Femur (tissue), 1 donor: ENCODE results near the gene U2AF1.
"Not testable (repeated sequence)": the region's sequence is repeated elsewhere in the genome, so short reads cannot be mapped to it uniquely, and the experiment has no call there.

ENCODE experiments used
- DNase-seq: peaks from one replicate; pipeline ENCODE4 v3.0.0-alpha.2; 2017

Gene U2AF1

DNA sequence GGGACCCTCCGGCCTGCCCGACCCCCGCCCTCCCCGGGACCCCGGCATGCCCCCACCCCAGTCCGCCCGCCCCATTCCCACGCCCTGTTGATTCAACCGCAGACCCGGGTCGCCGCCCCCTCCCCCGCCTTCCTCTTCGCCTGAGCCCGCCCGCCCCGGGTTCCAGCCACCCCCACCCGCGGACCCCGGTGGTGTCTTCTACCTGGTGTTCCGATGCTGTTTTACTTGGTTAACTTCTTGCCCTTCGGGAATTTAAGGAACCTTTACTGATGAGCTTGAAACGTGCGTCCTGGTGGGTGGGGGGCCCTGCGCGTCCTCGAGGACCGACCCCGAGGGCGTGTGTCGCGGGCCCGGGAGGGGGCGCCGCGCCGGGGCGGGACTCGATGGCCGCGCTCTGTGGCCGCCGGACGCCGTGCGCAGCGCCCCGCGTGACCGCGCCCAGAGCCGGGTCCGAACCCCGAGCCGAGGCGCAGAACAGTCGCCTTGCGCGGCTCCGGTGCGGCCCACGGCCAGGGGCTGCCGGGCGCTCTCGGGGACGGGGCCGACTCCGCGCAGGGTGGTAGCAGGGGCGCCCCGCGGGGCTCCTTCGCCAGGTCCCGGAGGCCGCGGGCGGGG is 31.2 kb downstream of the U2AF1 start:
- DNase-seq: not testable (repeated sequence)

GRCh38 chr21:43075170-43076022 is 32.0 kb downstream of the U2AF1 start, which contains the start of gene CBS:
CBS (minus strand) TSS chr21:43075835; CDS start chr21:43072193, 3,642 bp downstream.
- DNase-seq: not testable (repeated sequence)

DNA sequence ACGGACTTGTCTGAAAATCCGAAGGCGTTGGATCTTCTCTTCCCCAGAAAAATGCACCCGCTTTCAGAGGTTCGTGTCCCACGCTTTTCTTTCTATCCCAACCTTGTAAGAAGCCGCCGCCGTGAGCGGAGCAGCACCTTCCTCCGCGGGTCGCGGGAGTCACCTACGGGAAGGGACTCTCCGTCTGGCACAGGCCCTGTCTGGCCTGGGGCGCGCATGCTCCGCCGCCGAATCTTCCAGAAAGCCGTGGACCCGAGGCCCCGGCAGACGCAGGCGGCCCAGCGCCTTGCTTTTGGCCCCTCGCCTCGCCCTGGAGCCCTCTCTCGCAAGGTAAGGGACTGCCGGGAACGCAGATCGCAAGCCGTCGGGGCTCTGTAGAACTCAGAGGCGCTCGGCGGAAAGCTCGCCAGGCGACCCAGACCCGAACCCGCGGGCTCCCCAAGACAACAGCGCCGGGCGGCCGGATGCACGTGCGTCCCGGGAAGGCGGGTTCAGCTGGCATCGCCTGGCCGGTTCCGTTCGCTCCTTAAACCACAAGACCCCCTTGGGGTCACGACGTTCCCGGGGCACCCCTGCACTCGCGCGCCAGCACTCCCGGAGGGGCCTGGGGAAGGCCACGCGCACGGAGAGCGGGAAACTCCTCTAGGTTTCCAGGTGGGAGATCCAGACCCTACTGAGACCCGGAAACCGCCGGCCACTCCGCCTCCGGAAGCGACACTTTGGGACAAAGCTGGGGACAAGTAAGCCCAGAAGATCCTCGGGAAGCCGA is 32.8 kb downstream of the U2AF1 start:
- DNase-seq: not testable (repeated sequence)

- not testable (repeated sequence) for DNase-seq
Observed at GRCh38 chr21:43072742-43073141, 34.6 kb downstream of the U2AF1 start.

DNA sequence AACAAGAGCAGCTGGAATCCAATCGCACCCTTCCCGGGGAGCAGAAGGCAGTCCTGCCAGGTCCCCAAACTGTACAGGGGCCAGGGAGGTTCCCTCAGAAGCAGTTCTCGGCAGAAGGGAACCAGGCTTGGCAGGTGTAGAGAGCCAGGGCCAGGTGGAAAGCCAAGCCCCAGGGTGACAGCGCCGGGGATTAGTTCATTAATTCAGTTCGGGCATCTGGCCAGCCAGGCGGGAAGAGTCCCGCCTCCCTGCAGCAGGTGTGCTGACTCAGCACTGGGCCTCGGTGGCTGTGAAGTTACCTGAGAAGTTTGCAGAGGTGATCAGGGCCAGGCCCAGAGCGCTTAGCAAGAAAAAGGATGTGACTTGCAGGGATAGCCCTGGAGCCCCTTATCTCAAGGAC is 37.7 kb downstream of the U2AF1 start:
- not testable (repeated sequence) for DNase-seq

DNA sequence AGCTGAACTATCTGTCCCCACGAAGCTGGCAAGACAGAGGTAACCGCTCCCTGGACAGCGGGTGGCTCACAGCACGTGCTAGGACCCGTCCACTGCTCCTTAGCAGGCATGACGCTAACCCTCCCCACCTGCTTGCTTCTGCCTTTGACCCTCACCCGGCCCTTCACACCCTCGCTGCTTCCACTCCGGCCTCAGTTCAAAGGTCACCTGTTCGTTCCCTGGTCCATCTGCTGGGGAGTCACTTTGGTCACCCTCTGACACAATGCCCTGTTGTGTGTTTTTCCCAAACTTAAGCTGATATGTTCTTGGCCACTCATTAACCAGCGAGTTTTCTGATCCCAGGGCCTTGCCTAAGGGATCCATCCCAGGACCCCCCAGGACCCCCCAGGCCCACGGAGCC is 39.3 kb downstream of the U2AF1 start:
- DNase-seq: not testable (repeated sequence)

- not testable (repeated sequence) for DNase-seq
Observed at GRCh38 chr21:43066690-43067089, 40.7 kb downstream of the U2AF1 start.

- DNase-seq: not testable (repeated sequence)
Observed at GRCh38 chr21:43065991-43066390, 41.4 kb downstream of the U2AF1 start.

DNA sequence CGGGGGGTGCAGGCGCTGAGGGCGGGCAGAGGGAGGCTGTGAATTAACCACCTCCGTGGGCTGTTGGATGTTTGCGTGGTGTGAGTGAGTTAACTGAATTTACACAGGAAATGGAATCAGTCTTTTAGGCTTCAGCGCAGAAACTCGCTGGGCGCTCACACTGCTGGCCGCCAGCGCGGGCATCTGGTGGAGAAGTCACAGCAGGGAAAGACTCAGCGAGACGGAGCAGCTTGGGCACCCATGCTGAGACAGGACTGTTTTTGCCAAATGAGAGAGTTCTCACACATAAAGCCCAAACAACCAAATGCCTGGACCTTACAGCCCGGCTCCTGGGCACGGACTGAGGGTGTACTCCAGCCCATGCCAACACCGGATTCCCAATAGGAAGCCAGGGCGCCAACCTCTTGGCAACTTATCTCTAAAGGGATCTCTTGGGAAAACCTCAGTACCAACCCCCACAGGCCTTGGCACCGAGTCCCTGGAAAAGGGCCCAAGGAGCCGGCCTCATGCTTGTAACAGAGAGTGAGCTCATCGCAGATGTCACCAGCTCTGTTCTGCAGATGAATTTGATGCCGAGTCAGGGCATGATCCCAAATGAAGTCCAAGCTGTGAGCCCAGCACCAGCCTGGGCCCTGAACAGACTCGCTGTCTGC is 43.0 kb downstream of the U2AF1 start:
- not testable (repeated sequence) for DNase-seq

DNA sequence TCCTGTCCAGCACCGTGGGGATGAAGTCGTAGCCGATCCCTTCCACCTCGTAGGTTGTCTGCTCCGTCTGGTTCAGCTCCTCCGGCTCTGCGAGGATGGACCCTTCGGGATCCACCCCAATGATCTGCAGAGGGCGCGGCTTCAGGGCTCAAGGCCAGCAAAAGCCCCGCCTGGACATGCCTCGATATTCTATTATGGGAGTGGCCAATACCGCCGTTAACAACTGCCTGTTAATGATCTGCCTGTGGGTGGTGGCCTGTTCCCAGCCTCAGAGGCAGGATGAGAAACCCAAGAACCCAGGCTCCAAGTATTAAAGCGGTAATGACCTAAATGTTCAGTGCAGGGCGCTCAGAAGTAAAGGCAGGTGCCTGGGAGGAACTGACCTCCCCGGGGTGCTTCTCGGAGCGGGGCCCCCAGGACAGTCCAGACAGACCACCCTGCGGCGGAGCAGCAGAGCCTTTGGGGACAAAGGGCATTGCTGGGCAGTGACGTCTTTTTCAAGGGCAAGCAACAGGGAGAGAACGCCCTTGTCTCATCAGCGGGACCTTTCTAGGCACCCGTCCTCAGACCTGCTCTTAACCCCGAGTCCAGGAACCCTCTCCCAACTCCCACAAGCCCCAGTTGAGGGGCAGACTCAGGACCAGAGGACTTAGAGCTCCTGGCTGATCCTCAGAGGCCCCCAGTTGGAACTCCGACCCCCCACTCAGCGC is 44.3 kb downstream of the U2AF1 start:
- DNase-seq: not testable (repeated sequence)

GRCh38 chr21:43053112-43053511 is 54.3 kb downstream of the U2AF1 start:
- not testable (repeated sequence) for DNase-seq

DNA sequence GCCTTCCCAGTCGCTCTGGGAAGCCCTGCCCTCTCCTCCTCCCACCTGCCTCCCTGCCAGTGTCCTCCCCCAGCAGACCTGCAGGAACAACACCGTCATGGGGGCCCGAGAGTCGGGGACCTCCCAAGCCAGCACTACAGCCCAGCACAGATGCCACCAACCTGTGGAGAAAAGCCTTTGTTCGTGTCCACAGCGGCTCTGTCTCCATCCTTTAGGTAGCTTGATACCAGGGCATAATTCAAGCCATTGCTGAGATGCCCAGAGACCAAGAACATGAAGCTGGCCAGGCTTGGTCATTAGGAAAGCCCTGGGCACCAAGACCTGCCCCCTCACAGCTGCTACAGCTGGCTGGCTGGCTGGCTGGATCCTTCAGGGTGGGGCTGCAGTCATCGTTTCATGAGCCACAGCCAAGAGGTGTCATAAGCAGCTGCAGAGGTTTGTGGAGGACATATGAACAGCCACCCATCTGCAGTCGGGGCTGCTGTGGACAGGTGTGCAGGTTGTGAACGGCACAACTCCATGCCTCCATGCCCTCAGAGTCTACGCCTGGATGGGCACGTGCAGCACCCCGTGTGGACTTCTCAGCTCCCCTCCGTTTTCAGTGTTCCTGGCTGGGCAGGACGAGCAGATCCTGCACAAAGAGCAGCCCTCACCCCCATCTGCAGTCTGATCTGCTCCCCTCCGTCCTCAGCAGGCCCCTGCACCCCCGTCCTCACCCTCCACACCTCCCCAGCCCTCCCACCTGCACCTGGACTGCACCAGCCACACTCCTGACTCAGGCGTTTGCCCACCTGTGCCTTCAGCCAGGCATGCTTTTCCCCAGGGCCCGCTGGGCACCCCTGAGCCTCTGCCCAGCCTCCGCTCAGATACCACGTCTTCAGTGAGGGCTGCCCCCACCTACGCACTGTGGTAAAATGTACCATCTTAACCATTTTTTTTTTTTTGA is 61.2 kb downstream of the U2AF1 start:
- not testable (repeated sequence) for DNase-seq

- DNase-seq: not testable (repeated sequence)
Observed at GRCh38 chr21:43045165-43045875, 62.0 kb downstream of the U2AF1 start.

DNA sequence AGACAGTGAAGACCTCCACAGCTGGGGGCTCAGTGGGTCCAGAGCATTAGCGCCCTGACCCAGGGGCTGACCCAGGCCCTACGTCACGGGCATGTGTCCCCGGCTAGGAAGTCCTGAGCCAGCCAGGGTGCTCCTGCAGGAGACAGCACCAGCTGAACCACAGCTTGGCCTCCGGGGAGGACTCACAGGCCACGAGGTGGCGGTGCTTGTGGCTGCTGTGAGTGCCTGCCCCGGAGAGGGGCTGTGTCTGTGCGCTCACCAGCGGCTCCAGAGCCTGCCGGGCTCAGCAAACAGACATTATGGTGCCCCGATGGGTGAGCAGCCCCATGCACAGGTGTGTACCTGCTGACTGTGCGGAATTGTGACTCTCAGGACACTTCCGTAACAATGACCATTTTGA is 62.8 kb downstream of the U2AF1 start:
- DNase-seq: not testable (repeated sequence)

GRCh38 chr21:43043291-43043690 is 64.1 kb downstream of the U2AF1 start:
- DNase-seq: not testable (repeated sequence)
